Gastrocnemius medialis (tissue), 4 donors: ENCODE measurements around the gene MPPED1.

ENCODE experiments used
- CTCF ChIP-seq, 5 experiments: fragments of 450-650 bp in 3 of 5; fragments of 200-600 bp in 2 of 5; sonication (generic) in 2 of 5; IDR thresholded peaks in 4 of 5; conservative IDR thresholded peaks in 1 of 5; 1 replicate in 4 of 5; 2 replicates in 1 of 5; pipeline ENCODE4 v1.5.1; 2016 to 2019; ENCODE audit warnings: antibody characterized with exemption in 5 of 5, mild to moderate bottlenecking in 3 of 5, moderate library complexity in 3 of 5
- POLR2A ChIP-seq, 2 donors: fragments of 450-650 bp; IDR thresholded peaks; one replicate each; pipeline ENCODE4 v1.6.1; 2017; ENCODE audit warnings: antibody characterized with exemption in 2 of 2, mild to moderate bottlenecking in 2 of 2, moderate library complexity in 2 of 2

GRCh38 chr22:43389227-43389836 lies 22.5 kb upstream of the MPPED1 start:
- TF ChIP-seq CTCF (IDR thresholded peaks at IDR 0.05 in 4 of 5, conservative IDR thresholded peaks at IDR 0.05 in 1 of 5) = no peak
- no peak for TF ChIP-seq POLR2A (IDR thresholded peaks at IDR 0.05)
